Erythroblast (primary cell): ENCODE results near the gene ZNF90.
A peak's percentile ranks its signal among the peaks of the same experiment; 100 is the strongest.
"Not testable (repeated sequence)": the region's sequence is repeated elsewhere in the genome, so short reads cannot be mapped to it uniquely, and the experiment has no call there.

Experiments used
- DNase-seq, 2 experiments: peaks; one replicate each; lab custom pipeline; 2025; lab: John Stamatoyannopoulos, UW
- GATA1 ChIP-seq: IDR thresholded peaks from 2 replicates; pipeline ENCODE4 v1.6.1; 2011; ENCODE audit warnings: low read depth, mild to moderate bottlenecking, control low read depth, low read length, moderate library complexity
- POLR2A ChIP-seq: IDR thresholded peaks from 2 replicates; pipeline ENCODE4 v1.6.1; 2011; ENCODE audit warnings: mild to moderate bottlenecking, low read length

Gene ZNF90

DNA sequence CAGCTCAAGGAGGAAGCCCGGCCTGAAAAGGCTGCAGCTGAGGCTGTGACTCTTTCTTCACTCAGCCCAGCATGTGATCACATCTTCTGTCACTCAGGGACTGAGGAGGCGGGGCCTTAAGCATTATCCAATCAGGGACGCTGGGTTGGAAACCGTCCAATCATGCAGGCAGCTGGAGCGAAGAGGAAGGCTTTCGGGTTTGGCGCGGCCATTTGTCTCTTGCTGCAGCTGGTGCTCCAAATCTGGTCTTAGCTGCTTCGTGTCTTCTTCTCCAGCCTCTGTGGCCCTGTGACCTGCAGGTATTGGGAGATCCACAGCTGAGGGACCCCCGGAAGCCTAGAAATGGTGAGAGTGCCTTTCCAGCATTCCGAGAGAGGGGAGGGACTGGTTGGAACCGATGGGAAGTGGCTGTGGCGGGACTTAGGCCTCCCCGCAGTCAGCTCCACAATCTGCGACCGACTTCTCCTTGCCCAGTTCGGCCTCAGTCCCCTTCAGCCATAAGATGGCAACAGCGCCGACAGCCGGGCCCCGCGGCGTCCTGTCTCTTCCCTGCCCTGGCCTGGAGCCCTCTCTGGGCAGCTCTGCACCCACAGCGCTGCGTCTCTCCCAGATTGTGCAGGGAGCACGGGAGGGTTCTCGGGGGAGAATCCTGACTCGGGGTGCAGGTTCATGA lies at the start of gene ZNF90:
ZNF90 (plus strand) TSS at position 210 of the 673 bp plus-strand sequence; CDS start at position 343, 133 bp downstream.
- peak; percentile 88 for DNase-seq
- no peak for TF ChIP-seq POLR2A
- no peak for TF ChIP-seq GATA1

DNA sequence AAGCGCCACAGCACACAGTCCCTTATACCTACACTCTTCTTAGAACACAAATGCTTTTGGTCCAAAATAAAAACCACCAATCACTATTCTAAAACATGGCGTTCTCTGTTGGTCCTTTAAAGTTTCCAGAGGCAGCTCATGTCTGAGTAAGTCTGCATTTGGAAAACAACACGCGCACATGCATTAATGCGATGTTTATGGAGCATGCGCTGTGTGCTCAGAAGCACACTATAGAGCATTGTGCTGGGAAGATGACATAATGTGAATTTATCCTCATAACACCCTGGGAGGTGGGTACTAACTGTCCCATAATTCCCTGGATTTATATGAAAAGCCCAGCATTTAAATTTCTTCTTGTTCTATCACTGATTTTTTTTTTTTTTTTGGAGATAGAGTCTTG lies 49.2 kb upstream of the ZNF90 start:
- no peak for DNase-seq
- TF ChIP-seq GATA1 (no peak), POLR2A (no peak)

DNA sequence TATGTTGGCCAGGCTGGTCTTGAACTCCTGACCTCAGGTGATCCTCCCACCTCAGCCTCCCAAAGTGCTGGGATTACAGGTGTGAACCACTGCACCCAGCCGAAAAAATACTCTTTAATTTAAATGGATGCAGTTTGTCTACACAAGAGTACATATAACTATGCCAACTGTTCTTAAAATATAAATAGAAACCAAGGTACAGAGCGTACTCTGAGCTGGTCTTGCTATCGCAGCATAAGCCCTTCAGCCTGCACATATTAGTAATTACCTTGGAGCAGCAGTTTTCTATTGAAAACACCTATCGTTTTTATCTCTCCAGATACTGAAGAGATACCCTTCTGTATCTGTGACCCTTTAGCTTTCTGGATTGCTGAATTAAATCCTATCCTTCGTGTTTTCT lies 41.9 kb upstream of the ZNF90 start:
- no peak for TF ChIP-seq GATA1
- no peak for TF ChIP-seq POLR2A
- DNase-seq, result no peak

DNA sequence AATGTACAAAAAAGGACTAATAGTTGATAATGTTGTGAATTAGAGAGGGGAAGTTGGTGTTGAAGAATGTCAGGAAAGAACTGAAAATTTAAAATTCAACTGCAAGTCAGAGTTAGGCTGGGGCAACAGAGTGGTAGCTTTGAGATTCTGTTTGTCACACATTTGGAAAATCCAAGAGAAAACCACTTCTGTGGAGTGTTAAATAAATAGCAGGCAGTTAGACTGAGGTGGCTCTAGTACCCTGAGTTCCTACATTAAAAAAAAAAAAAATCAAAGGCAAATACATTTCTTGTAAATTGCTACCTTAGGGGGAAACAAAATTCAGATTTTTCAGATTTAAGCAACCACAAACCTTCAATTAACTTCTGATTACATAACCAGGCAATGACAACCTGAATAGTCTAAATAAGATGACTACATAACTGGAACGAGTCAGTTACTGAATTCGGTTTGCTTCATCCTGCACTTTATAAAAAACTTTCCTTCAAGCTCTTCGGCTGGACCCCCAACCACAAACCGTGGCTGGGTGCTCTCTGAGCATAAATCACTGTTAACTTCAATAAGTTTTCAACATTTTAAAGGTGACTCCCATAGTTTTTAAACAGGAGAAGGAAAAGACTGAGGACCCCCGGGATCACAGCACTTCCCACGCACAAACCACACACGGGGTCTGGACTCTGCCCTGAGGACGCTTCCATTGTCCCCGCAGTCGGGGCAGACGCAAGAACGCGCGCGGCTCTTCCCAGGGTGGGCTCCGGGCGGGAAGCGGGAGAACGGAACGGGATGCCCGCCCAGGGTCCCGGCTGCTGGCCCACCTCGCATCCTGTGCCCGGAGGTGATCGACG lies 39.2 kb upstream of the ZNF90 start:
- peak in 1 of 2 experiments; percentile 25 for DNase-seq
- no peak for TF ChIP-seq GATA1
- TF ChIP-seq POLR2A, result no peak

DNA sequence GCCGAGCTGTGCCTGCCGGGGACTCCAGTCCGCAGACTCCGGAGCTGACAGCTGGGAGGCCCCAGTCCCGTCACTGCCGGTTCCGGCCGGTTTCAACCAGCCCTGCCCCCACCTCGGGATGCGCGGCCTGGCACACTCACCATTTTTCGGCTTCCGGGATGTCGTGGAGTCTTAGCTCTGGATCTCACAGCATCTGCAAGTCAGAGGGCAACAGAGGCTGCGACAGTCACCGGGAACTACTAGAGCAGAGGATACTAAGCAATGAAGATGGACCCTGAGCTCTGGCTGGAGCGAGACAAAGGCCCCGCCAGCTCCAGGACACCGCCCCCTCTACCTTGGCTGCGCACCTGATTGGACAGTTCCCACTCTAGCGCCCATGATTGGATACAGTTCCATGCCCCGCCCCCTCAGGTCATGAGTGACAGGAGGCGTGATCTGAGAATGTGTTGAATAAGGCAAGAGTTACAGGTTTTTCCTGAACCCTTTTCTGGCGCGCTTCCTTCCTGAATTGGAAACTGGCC lies 38.5 kb upstream of the ZNF90 start, which contains the start of gene ZNF682:
ZNF682 (minus strand) TSS at position 303 of the 521 bp plus-strand sequence; CDS start at position 143, 160 bp downstream.
- TF ChIP-seq POLR2A (no peak), GATA1 (no peak)
- peak; percentile 79 to 88 for DNase-seq

DNA sequence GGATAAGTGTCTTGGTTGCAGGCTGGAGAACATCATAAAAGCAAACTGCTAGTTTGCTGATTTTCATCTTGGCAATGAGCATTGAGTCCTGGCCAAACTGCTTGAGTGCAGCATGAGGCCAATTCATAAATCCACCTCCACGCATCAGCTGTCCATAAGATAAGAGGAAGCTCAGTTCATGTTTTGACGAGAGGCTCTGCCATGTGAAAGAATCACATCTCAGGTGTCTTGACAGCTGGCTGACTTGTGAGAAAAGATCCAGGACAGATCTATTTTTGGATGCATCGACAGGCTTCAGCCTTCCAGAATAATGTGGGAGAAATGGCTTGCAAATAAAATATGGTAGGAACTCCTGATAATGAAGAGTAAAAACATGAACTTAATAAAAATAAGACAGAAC lies 33.1 kb upstream of the ZNF90 start:
- DNase-seq, result no peak
- TF ChIP-seq POLR2A, result no peak
- TF ChIP-seq GATA1, result no peak

DNA sequence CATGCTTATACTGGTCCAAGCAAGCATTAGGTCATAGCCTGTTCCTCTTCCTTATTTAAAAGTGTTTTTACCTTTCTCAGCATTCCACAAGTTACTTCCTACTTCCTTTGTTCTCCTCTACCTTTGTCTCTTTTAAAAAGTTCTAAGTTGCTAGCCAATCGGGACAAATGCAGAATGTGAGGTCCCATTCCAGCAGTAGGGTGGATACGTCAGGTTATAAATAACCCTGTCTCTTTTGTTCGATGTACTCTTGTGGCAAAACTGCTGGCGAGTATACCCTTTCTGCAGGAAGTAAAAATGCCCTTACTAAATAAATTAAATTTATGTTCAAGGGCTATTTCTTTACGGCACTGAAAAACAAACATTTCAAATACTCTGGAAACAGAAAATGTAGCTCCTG lies 32.1 kb upstream of the ZNF90 start:
- not testable (repeated sequence) for DNase-seq

DNA sequence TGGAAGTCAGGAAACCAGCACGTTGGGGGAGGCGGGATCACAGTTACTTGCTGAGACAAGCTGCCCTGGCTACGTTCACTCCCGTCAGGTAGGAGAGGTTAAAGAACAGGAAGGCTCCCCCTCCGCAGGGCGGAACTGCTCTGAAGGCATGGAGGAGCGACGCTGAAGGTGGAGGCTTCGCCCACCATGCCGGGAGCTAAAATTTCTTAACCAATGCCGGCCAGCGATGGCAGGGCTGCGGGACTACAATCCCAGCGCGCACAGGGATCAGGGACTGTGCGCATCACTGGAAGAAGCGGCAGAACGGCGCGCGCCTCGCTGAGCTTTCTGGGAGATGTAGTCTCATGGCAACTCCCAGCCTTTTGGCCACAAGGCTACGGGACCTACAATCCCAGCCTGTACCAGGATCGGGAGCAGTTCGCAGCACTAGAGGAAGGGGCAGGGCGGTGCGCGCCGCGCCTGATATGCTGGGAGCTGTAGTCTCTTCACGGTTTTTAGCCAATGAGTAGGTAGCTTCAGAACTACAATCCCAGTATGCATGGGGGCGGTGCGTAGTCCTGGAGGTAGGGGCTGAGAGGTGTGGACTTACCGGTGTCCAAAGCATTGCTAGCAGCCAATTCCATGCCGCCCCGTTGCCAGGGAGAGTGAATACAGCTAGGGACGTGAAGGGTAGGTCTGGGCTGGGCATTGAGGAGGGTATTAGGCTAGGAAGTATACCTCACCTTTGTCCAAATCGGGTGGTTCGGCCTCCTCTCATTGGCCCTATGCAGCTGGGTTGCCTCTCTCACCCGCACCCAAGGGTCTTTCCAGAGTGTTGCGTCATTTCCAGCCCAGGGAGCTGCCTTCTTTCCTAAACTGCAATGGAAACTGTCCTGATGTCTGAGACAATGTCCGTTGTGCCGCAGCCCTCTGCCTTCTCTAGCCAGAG lies 25.7 kb upstream of the ZNF90 start:
- no peak for TF ChIP-seq POLR2A
- no peak for TF ChIP-seq GATA1

DNA sequence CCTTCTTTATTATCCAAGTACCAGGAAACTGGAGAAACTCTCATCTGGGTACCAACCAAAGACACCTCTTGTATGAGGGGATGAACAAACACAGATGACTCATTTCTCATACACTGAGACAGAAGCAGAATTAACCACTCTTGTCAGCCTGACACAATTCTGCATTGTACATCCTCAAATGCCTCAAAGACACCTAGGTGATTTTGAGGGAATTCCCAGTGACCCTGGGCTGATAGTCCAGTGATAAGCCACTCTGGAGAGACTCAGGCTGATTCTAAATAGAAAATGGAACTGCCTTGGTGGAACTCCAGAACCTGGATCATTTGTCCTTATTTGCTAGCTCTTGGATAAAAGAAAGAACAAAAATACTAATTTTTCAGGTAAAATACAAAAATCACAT lies 19.1 kb upstream of the ZNF90 start:
- DNase-seq, result not testable (repeated sequence)

More for the DNA sequence above, 25.7 kb upstream of the ZNF90 start:
- DNase-seq, result peak; percentile 34 to 48

DNA sequence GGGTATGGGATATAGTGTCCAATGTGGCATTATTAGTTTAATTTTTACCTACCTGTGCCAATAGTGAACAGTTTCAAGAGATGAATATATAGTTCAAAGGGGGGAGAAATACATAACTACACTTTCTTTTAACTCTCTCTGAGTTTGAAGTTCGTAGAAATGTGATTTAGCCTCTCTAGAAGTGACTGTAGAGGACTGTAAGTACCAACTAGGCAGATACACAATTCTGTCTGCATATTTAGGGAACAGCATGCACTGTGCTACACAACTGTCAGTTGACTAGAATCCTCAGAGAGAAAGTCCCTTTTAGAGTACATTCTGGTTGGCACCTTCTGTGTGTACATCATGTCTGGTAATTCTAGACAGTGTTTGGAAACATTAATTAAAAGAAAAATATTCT lies 17.5 kb upstream of the ZNF90 start:
- TF ChIP-seq GATA1 (no peak), POLR2A (no peak)
- no peak for DNase-seq

DNA sequence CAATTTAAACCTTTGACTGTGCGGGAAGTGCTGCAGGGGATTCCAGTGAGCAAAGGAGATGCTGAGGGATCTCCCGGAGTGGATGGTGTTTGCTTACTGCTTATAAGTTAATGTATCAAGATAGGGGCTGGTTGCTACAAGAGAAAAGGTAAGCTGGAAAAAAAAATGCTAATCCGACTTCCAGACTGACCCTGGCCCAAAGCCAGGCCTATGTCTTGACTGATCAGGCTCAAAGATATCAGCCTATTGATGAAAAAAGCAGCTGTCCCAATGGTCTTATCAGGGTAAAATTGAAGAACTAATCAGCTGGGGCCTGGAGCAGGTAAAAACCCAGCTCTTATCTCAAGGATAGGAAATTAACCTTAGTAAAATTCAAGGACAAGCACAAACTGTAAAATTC lies 10.9 kb upstream of the ZNF90 start:
- no peak for DNase-seq
- TF ChIP-seq GATA1 (no peak), POLR2A (no peak)

DNA sequence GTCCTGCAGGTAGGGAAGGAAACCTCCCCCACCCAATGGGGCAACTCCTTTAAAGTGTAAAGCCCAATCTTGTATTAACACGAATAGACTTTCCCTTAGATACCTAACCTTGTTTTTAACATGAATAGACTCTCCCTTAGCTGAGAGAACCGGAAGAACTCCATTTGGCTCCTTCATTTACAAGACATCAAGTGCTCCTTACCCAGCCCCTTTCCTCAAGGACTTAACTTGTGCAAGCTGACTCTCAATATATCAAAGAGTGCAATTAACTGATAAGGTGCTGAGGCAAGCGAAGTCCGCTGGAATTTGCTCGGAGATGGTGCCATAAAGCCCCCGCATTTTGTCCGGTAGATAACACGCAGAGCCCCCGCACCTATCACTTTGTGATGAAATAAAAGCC lies 9.9 kb upstream of the ZNF90 start:
- no peak for DNase-seq
- TF ChIP-seq POLR2A, result no peak
- TF ChIP-seq GATA1, result no peak

DNA sequence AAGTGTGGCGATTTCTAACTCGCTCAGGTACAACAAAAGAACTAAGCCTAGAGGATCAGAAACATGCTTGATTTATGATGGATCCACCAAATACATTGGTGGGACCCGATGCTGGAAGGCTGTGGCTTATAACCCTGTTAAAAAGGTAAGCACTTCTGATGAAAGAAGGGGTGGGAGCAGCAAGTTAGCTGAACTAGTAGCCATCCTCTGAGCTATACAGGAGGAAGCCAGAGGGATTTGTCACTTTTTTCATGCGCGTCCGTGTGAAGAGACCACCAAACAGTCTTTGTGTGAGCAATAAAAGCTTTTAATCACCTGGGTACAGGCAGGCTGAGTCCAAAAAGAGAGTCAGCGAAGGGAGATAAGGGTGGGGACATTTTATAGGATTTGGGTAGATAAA lies 9.2 kb upstream of the ZNF90 start:
- not testable (repeated sequence) for DNase-seq

DNA sequence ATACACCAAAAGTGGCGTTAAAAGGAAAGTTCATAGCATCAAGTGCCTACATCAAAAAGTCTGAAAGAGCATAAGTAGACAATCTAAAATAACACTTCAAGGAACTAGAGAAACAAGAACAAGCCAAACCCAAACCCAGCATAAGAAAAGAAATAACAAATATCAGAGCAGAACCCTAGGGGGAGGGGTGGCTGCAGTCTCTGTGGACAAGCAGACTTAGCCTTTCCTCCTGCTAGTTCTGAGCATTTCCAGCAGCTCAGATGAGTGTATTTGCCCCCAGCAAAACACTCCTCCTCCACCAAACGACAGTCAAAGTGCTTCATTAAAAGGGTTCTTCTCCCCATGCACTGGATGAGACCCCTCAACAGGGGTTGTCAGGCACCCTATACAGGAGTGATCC lies 7.1 kb upstream of the ZNF90 start:
- no peak for DNase-seq
- TF ChIP-seq GATA1 (no peak), POLR2A (no peak)
